Ovary (tissue), 9 donors: ENCODE results near the gene DUSP22. TPM values are rescaled to one million over a fixed set of nuclear protein-coding genes. Genes with fewer than 3 reads are reported as not detected.

Experiments used
- DNase-seq, 5 donors: peaks; one replicate each; pipeline ENCODE4 v3.0.0-alpha.2; 2019 to 2020
- H3K27ac ChIP-seq, 2 donors: fragments of 200-600 bp; one replicate each; pipeline versions ENCODE4 v1.5.1 to v1.8.0; 2019 to 2022
- H3K27me3 ChIP-seq: fragments of 200-600 bp; one replicate; pipeline ENCODE4 v1.8.0; 2022
- H3K36me3 ChIP-seq: fragments of 200-600 bp; sonication (generic); one replicate; pipeline ENCODE4 v1.5.1; 2019
- H3K4me1 ChIP-seq: one replicate; pipeline ENCODE4 v1.8.1; 2013; ENCODE audit warnings: mild to moderate bottlenecking, moderate library complexity; ENCODE audit not compliant: insufficient read depth
- H3K4me3 ChIP-seq: fragments of 200-600 bp; sonication (generic); one replicate; pipeline ENCODE4 v1.5.1; 2017
- H3K9me3 ChIP-seq, 2 donors: fragments of 200-600 bp in 1 of 2; sonication (generic) in 1 of 2; one replicate each; pipeline versions ENCODE4 v1.5.1 to v1.8.1; 2013 to 2019; ENCODE audit warnings: mild to moderate bottlenecking in 1 of 2, moderate library complexity in 1 of 2
- EP300 ChIP-seq: sonication (generic); formaldehyde crosslinking; IDR thresholded peaks from one replicate; pipeline ENCODE4 v1.6.1; 2017; ENCODE audit warnings: antibody characterized with exemption
- POLR2A ChIP-seq: fragments of 450-650 bp; IDR thresholded peaks from one replicate; pipeline ENCODE4 v1.6.1; 2017; ENCODE audit warnings: antibody characterized with exemption, mild to moderate bottlenecking, moderate library complexity
- WGBS, 3 donors: extraction: QIAGEN DNeasy Blood & Tissue Kit in 1 of 3; methylation state at CpG; one replicate each; pipeline versions ENCODE4 v1.1.5 to v1.1.7; 2013 to 2017; 5-methylcytosine and 5-hydroxymethylcytosine counted together
- intact Hi-C, 4 donors: fragments of 100-400 bp; cut with DNase I; formaldehyde crosslinking; loops; one replicate each; pipeline versions ENCODE4 v1.11.0 to v1.15.1; 2022 to 2023
- polyA plus RNA-seq, 2 donors: library from polyadenylated mRNA; stranded (reverse); fragments of 200-250 nt in 1 of 2; fragments of 350-450 nt in 1 of 2; fragmentation: Illumina TruSeq in 1 of 2; extraction: RNeasy Lipid Tissue Mini Kit (QIAGEN cat#74804) in 1 of 2; gene quantifications; one replicate each; pipeline ENCODE4 v1.2.3, GENCODE V29; 2013 to 2014
- total RNA-seq, 7 donors: library from RNA; depleted of rRNA in 2 of 7; stranded (reverse); fragments of >200 nt in 2 of 7; fragmentation: NEBNext Ultra II Directional in 3 of 7; extraction: Animal tissue kit (Norgen Biotek cat#: 25700) in 3 of 7; gene quantifications; one replicate each; pipeline versions ENCODE4 v1.1.0 to v1.2.4, GENCODE V29; 2016 to 2023
- TF ChIP-seq, protein P1 (sequence below), 3 donors: fragments of 450-650 bp in 2 of 3; fragments of 200-600 bp in 1 of 3; IDR thresholded peaks; one replicate each; pipeline versions ENCODE4 v1.5.1 to v1.8.0; 2016 to 2022; ENCODE audit warnings: antibody characterized with exemption in 3 of 3, mild to moderate bottlenecking in 1 of 3
- donor health status: DM: no; HTN: no; CAD: no; lungs with moderate emphysema.
- donor health status: DM: no; HTN: no; CAD: no.
- donor health status: Bipolar disorder and iron deficiency.
- donor health status: DM: yes; HTN: yes; CAD: no.
- donor health status: DM: no; HTN: no; CAD: no.
- donor health status: DM: yes; HTN: yes; CAD: no.

DUSP22 gene
- total and polyA plus RNA-seq, 9 donors, result 24.7 to 35.0 (median 29.3) TPM

DNA sequence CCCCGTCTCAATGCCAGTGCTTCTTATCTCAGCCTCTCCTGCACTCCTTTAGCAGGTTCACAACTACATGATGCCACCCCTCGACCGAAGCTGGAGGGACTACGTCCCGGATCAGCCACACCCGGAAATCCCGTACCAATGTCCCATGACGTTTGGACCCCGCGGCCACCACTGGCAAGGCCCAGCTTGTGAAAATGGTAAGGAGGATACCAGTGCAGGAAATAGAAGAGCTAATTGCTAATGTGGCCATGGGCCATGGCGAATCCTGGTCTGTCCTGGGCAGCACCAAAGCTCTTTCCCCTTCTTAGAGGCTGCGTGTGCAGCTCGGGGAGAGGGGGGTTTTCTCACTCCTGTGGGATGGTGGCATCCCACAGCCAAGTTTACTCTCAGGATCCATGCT, 104.8 kb downstream of the DUSP22 start:
- no peak overlapping the region for H3K27ac ChIP-seq
- no peaks in the 10 kb centered on the region for H3K36me3 ChIP-seq
- no peak overlapping the region for H3K4me3 ChIP-seq
- H3K27me3 ChIP-seq, result no peaks in the 10 kb centered on the region
- H3K4me1 ChIP-seq, result peaks cover 5% of the 10 kb centered on the region
- no peak for TF ChIP-seq EP300
- no peak for TF ChIP-seq POLR2A
- TF ChIP-seq, protein P1, sequence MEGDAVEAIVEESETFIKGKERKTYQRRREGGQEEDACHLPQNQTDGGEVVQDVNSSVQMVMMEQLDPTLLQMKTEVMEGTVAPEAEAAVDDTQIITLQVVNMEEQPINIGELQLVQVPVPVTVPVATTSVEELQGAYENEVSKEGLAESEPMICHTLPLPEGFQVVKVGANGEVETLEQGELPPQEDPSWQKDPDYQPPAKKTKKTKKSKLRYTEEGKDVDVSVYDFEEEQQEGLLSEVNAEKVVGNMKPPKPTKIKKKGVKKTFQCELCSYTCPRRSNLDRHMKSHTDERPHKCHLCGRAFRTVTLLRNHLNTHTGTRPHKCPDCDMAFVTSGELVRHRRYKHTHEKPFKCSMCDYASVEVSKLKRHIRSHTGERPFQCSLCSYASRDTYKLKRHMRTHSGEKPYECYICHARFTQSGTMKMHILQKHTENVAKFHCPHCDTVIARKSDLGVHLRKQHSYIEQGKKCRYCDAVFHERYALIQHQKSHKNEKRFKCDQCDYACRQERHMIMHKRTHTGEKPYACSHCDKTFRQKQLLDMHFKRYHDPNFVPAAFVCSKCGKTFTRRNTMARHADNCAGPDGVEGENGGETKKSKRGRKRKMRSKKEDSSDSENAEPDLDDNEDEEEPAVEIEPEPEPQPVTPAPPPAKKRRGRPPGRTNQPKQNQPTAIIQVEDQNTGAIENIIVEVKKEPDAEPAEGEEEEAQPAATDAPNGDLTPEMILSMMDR (IDR thresholded peaks at IDR 0.05), result no peak
- no peak for DNase-seq
- intact Hi-C loops, result no loop called here
- 85 to 87% (median 86%) methylated on average over 13 of the region's 13 CpGs for whole genome bisulfite sequencing, 3 donors
- H3K9me3 ChIP-seq, result no peaks in the 10 kb centered on the region

- WGBS, 3 donors, result 74 to 81% (median 75%) methylated on average over 5 of the region's 5 CpGs
- Histone ChIP-seq H3K27me3 (no peaks in the 10 kb centered on the region), H3K4me3 (no peak overlapping the region), H3K4me1 (peaks cover 2% of the 10 kb centered on the region), H3K9me3 (no peaks in the 10 kb centered on the region), H3K36me3 (no peaks in the 10 kb centered on the region), H3K27ac (no peak overlapping the region)
- TF ChIP-seq, protein P1 (IDR thresholded peaks at IDR 0.05), result no peak
- TF ChIP-seq EP300 (no peak), POLR2A (no peak)
- DNase-seq, result no peak
- intact Hi-C loops, result no loop called here
Measured at GRCh38 chr6:397604-398003, 105.3 kb downstream of the DUSP22 start.

DNA sequence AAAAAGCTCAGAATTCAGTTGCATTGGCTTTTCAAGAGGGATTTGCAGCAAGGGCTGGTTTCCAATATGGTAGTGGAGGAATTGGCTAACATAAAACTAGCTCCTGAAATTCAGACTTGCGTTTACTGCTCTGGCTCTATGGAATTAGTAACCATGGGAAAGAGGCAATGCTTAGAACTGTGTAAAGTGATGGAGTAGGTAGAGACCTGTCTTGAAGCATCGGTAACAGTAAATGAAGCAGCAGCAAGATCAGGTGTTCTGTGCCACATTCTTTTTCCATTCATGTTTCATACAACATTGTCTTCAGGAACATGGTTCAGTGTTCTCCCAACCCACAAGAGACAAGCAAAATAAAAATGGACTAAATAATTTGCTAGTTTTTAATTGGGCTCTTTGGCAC, 105.8 kb downstream of the DUSP22 start:
- Histone ChIP-seq H3K4me3 (no peak overlapping the region), H3K9me3 (no peaks in the 10 kb centered on the region), H3K27me3 (no peaks in the 10 kb centered on the region), H3K4me1 (no peaks in the 10 kb centered on the region), H3K36me3 (no peaks in the 10 kb centered on the region), H3K27ac (no peak overlapping the region)
- TF ChIP-seq POLR2A (no peak), EP300 (no peak)
- TF ChIP-seq, protein P1 (IDR thresholded peaks at IDR 0.05), result no peak
- intact Hi-C loops, result no loop called here
- WGBS, 3 donors, result 87 to 97% (median 89%) methylated on average over 2 of the region's 2 CpGs
- DNase-seq, result no peak

- no peak overlapping the region for H3K4me3 ChIP-seq
- H3K36me3 ChIP-seq, result no peaks in the 10 kb centered on the region
- no peaks in the 10 kb centered on the region for H3K27me3 ChIP-seq
- no peaks in the 10 kb centered on the region for H3K9me3 ChIP-seq
- DNase-seq, result no peak
- no peak overlapping the region for H3K27ac ChIP-seq
- H3K4me1 ChIP-seq, result no peaks in the 10 kb centered on the region
- 83 to 89% (median 88%) methylated on average over 13 of the region's 13 CpGs for WGBS, 3 donors
- TF ChIP-seq, protein P1 (IDR thresholded peaks at IDR 0.05), result no peak
- TF ChIP-seq EP300, result no peak
- TF ChIP-seq POLR2A, result no peak
- intact Hi-C loops, result no loop called here
Measured at GRCh38 chr6:398558-399078, 106.3 kb downstream of the DUSP22 start.
